ENCODE measurements around the gene CLTA. TPM values are rescaled to one million over a fixed set of nuclear protein-coding genes. Genes with fewer than 3 reads are reported as not detected.
A peak's percentile ranks its signal among the peaks of the same experiment; 100 is the strongest.
"Not testable (repeated sequence)": the region's sequence is repeated elsewhere in the genome, so short reads cannot be mapped to it uniquely, and the experiment has no call there.

Gene CLTA
- polyA plus RNA-seq, 1 donor from 2014 or later = 420 TPM

DNA sequence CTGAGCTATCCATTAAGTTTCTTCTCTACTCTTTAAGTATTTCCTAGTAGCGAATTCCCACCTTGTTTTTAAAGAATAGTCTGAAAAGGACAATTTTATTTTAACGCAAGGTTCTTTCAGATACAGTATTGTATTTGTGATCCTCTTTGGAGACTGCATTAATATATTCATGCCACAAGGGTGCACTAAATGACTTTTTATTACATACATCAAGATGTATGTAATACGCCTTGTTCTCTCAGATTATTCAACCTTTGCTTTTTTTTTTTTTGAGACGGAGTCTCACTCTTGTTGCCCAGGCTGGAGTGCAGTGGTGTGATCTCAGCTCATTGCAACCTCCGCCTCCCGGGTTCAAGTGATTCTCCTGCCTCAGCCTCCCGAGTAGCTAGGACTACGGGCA, 57.3 kb downstream of the CLTA start:
- peaks cover 11% of the 10 kb centered on the region for H3K79me2 ChIP-seq (replicated peaks; ENCODE audit: insufficient read depth, low read length)
- H3K9me2 ChIP-seq (ENCODE audit: insufficient read depth, low read length); H3K4me3 ChIP-seq (ENCODE audit: low read length); H3K27me3 ChIP-seq (ENCODE audit: insufficient read depth, low read depth, low read length); H3K36me3 ChIP-seq (ENCODE audit: insufficient read depth, low read length); H3K9ac ChIP-seq (ENCODE audit: low read length); H3K4me2 ChIP-seq (ENCODE audit: low read length); H3F3A ChIP-seq (ENCODE audit: insufficient read depth, low read length, poor library complexity, severe bottlenecking); H4K20me1 ChIP-seq (ENCODE audit: insufficient read depth); H3K9me3 ChIP-seq (ENCODE audit: low read length); H3K27ac ChIP-seq (ENCODE audit: low read length); H2AFZ ChIP-seq (ENCODE audit: low read depth, low read length): not testable (repeated sequence)
- TF ChIP-seq RAD21 (conservative IDR thresholded peaks at IDR 0.05) = peak; percentile 42
- TF ChIP-seq, protein P1, sequence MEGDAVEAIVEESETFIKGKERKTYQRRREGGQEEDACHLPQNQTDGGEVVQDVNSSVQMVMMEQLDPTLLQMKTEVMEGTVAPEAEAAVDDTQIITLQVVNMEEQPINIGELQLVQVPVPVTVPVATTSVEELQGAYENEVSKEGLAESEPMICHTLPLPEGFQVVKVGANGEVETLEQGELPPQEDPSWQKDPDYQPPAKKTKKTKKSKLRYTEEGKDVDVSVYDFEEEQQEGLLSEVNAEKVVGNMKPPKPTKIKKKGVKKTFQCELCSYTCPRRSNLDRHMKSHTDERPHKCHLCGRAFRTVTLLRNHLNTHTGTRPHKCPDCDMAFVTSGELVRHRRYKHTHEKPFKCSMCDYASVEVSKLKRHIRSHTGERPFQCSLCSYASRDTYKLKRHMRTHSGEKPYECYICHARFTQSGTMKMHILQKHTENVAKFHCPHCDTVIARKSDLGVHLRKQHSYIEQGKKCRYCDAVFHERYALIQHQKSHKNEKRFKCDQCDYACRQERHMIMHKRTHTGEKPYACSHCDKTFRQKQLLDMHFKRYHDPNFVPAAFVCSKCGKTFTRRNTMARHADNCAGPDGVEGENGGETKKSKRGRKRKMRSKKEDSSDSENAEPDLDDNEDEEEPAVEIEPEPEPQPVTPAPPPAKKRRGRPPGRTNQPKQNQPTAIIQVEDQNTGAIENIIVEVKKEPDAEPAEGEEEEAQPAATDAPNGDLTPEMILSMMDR (IDR thresholded peaks at IDR 0.05; ENCODE audit: poor library complexity, severe bottlenecking) = peak; percentile 45

DNA sequence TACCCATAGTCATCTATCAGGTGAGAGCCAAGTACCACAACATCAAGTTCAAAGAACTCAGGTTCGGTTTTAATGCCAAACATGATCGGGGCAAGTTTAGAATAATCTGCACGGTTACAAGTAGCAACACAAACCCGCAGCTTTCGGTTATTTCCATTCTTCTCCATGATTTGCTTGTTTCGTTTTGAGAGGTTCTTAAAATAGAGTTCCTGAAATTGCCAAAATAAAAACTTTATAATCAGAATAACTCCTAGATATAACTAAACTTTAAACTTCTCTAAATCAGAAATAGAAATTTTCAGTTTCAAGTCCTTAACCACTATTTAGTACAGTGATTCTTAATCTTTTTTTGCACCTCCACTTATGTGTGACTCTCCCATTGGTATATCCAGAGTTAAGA, 58.5 kb downstream of the CLTA start:
- no peak overlapping the region for H3K4me2 ChIP-seq (ENCODE audit: low read length)
- H3K4me3 ChIP-seq (ENCODE audit: low read length) = no peak overlapping the region
- no peak overlapping the region for H2AFZ ChIP-seq (ENCODE audit: low read depth, low read length)
- TF ChIP-seq, protein P2, sequence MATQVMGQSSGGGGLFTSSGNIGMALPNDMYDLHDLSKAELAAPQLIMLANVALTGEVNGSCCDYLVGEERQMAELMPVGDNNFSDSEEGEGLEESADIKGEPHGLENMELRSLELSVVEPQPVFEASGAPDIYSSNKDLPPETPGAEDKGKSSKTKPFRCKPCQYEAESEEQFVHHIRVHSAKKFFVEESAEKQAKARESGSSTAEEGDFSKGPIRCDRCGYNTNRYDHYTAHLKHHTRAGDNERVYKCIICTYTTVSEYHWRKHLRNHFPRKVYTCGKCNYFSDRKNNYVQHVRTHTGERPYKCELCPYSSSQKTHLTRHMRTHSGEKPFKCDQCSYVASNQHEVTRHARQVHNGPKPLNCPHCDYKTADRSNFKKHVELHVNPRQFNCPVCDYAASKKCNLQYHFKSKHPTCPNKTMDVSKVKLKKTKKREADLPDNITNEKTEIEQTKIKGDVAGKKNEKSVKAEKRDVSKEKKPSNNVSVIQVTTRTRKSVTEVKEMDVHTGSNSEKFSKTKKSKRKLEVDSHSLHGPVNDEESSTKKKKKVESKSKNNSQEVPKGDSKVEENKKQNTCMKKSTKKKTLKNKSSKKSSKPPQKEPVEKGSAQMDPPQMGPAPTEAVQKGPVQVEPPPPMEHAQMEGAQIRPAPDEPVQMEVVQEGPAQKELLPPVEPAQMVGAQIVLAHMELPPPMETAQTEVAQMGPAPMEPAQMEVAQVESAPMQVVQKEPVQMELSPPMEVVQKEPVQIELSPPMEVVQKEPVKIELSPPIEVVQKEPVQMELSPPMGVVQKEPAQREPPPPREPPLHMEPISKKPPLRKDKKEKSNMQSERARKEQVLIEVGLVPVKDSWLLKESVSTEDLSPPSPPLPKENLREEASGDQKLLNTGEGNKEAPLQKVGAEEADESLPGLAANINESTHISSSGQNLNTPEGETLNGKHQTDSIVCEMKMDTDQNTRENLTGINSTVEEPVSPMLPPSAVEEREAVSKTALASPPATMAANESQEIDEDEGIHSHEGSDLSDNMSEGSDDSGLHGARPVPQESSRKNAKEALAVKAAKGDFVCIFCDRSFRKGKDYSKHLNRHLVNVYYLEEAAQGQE (IDR thresholded peaks at IDR 0.05; ENCODE audit: borderline replicate concordance) = no peak
- no peak for TF ChIP-seq POLR2AphosphoS5 (IDR thresholded peaks at IDR 0.05)
- TF ChIP-seq TAF1 (IDR thresholded peaks at IDR 0.05; ENCODE audit: low read depth) = no peak
- TF ChIP-seq, protein P1 (IDR thresholded peaks at IDR 0.05; ENCODE audit: poor library complexity, severe bottlenecking) = no peak
- TF ChIP-seq EP300 (conservative IDR thresholded peaks at IDR 0.05; ENCODE audit: poor library complexity, severe bottlenecking) = no peak
- no peak for TF ChIP-seq RAD21 (conservative IDR thresholded peaks at IDR 0.05)
- no peak for TF ChIP-seq MXI1 (conservative IDR thresholded peaks at IDR 0.05; ENCODE audit: poor library complexity, severe bottlenecking)
- no peak for TF ChIP-seq SMC3 (conservative IDR thresholded peaks at IDR 0.05; ENCODE audit: poor library complexity)
- TF ChIP-seq EZH2 (IDR thresholded peaks at IDR 0.05; ENCODE audit: borderline replicate concordance, insufficient read depth, low read length, poor library complexity, severe bottlenecking) = no peak
- H3K27ac ChIP-seq (ENCODE audit: low read length) = no peak overlapping the region
- H3K9me3 ChIP-seq (ENCODE audit: low read length) = no peaks in the 10 kb centered on the region
- H3K27me3 ChIP-seq (ENCODE audit: insufficient read depth, low read depth, low read length) = no peaks in the 10 kb centered on the region
- H3K36me3 ChIP-seq (ENCODE audit: insufficient read depth, low read length) = no peaks in the 10 kb centered on the region
- H3K9ac ChIP-seq (ENCODE audit: low read length) = no peak overlapping the region
- H4K20me1 ChIP-seq (ENCODE audit: insufficient read depth) = no peaks in the 10 kb centered on the region
- H3K9me2 ChIP-seq (ENCODE audit: insufficient read depth, low read length) = no peaks in the 10 kb centered on the region
- peaks cover 11% of the 10 kb centered on the region for H3K79me2 ChIP-seq (replicated peaks; ENCODE audit: insufficient read depth, low read length)
- no peaks in the 10 kb centered on the region for H3F3A ChIP-seq (ENCODE audit: insufficient read depth, low read length, poor library complexity, severe bottlenecking)

All from neural cell (in vitro differentiated cells).